GDM1 (cell line): ENCODE measurements around the gene DENND4C.
A peak's percentile ranks its signal among the peaks of the same experiment; 100 is the strongest.
"Not testable (repeated sequence)": the region's sequence is repeated elsewhere in the genome, so short reads cannot be mapped to it uniquely, and the experiment has no call there.

Source experiments
- DNase-seq: peaks from one replicate; lab custom pipeline; 2025; lab: John Stamatoyannopoulos, UW

The DENND4C gene

DNA sequence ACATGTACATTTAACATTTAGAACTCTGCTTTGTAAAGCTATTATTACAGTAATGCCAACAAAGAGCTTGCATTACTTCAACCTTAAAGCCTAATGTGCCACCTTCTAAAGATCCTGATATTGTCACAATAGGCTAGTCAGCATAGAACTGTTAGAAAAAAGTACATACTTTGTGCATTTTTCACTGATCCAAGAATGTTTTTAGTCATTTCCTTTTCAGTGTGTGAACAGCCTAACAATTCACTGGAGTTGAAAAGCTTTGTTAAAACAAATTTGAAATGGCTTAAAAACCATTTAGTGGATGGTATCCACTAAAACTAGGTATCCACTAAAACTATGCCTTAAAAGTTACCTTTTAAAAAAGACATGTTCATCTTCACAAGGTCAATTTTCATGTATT is 145.0 kb downstream of the DENND4C start:
- no peak for DNase-seq

DNA sequence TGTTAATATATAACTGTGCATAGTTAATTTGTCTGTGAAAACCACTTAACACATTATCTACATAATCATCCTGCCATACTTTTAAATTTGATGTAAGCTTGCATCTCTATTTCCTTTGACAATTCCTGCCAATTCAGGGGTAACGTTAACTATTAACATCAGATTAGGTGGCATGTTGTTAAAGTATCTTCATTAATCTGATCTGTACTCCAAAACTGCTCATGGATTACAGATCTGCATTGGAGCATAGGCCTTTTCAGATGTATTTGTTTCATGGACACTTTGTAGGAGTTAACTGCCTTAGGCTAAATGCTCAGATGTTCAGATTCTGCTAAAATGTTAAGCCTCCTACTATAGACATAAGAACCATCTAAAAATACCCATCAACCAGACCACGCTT is 146.4 kb downstream of the DENND4C start:
- DNase-seq, result no peak

GRCh38 chr9:19378164-19378563 is 147.7 kb downstream of the DENND4C start:
- DNase-seq, result no peak

- no peak for DNase-seq
Measured at GRCh38 chr9:19378647-19379046, 148.2 kb downstream of the DENND4C start.

- no peak for DNase-seq
Measured at GRCh38 chr9:19379283-19379682, 148.8 kb downstream of the DENND4C start.

- DNase-seq, result no peak
Measured at GRCh38 chr9:19379697-19380046, 149.2 kb downstream of the DENND4C start.

DNA sequence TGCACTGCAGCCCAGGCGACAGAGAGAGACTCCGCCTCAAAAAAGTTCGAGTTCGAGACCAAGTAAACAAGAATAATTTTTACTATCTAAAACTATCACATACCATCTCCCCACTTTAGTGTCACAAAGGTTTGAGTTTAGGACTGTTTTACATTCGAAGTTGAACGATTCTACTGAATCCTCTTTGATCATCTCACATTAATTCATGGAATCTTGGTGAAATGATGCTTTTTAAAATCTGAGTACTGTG is 150.3 kb downstream of the DENND4C start:
- DNase-seq, result no peak

DNA sequence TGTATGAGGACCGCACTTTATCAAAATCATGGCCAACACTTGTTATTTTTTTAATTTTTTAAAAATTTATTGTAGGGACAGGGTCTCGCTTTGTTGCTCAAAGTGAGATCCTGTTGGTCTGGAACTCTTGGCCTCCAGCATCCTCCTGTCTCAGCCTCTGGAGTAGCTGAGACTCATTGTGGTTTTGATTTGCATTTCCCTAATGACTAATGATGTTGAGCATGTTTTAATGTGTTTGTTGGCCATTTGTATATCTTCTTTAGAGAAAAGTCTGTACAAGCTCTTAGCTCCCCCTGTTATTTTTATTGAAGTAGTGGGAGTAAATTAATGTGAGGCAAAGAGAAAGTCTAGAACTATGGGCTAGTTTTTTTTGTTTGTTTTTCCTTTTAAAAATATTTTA is 151.2 kb downstream of the DENND4C start:
- no peak for DNase-seq

- DNase-seq, result not testable (repeated sequence)
Measured at GRCh38 chr9:19385212-19385611, 154.7 kb downstream of the DENND4C start.

DNA sequence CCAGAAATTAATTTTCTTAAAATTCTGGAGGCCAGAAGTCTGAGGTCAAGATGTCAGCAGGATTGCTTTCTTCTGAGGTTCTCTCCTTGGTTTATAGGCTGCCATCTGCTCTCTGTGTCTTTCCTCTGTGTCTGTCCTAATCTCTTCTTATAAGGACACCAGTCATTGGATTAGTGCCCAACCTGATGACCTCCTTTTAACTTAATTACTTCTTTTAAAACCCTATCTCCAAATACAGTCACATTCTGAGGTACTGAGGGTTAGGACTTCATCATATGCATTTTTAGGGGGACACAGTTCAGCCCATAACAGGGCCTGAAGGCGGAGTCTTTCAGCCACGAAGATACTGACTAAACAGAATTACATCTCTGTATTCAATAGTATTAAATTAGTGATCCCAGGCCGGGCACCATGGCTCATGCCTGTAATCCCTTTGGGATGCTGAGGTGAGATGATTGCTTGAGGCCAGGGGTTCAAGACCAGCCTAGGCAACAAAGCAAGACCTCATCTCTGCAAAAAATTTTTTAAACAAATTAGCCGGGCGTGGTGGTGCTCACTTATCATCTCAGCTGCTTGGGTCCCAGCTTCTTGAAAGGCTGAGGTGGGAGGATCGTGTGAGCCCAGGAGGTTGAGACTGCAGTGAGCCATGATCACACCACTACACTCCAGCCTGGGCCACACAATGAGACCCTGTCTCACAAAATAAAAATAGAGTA is 155.5 kb downstream of the DENND4C start:
- DNase-seq, result no peak

GRCh38 chr9:19386502-19387044 is 156.1 kb downstream of the DENND4C start:
- DNase-seq, result no peak

- DNase-seq, result no peak
Measured at GRCh38 chr9:19387317-19387716, 156.8 kb downstream of the DENND4C start.

DNA sequence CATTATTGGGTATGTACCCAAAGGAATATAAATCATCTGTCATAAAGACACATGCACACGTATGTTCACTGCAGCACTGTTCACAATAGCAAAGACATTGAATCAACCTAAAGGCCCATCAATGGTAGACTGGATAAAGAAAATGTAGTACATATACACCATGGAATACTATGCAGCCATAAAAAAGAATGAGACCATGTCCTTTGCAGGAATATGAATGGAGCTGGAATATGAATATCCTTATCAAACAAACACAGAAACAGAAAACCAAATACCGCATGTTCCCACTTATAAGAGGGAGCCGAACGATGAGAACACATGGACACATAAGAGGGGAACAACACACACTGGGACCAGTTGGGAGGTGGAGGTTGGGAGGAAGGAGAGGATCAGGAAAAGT is 159.0 kb downstream of the DENND4C start:
- DNase-seq, result not testable (repeated sequence)

DNA sequence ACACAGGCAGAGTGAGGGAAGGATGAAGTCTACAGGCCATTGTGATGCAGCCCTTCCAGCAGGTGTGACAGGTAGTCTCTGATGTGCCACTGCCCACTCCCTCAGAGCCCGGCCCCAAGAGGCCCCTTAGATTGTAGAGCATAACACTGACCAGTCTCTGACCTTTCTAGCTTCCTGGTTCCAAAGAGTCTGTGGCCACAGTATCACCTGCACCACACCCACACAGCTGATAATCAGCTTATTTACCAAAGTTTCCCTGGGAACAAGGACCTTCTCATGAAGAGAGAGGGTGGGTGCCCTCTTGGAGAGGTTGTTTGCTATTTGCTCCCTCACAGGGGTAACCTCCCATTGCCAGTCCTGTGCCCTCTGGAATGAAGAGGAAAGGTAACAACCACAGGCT is 167.4 kb downstream of the DENND4C start:
- DNase-seq, result no peak

DNA sequence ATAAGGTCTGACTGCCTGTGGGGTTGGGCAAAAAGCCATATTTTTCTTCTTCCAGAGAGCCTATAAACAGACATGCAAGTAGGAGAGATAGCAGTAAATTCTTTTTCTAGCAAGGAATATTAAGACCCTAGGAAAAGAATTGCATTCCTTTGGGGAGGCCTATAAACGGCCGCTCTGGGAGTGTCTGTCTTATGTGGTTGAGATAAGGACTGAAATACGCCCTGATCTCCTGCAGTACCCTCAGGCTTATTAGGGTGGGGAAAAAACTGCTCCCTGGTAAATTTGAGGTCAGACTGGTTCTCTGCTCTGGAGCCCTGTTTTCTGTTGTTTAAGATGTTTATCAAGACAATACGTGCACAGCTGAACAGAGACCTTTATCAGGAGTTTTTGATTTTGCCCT is 172.7 kb downstream of the DENND4C start:
- DNase-seq, result not testable (repeated sequence)

- no peak for DNase-seq
Measured at GRCh38 chr9:19404283-19405075, 174.0 kb downstream of the DENND4C start.

- DNase-seq, result no peak
Measured at GRCh38 chr9:19405771-19406170, 175.3 kb downstream of the DENND4C start.

DNA sequence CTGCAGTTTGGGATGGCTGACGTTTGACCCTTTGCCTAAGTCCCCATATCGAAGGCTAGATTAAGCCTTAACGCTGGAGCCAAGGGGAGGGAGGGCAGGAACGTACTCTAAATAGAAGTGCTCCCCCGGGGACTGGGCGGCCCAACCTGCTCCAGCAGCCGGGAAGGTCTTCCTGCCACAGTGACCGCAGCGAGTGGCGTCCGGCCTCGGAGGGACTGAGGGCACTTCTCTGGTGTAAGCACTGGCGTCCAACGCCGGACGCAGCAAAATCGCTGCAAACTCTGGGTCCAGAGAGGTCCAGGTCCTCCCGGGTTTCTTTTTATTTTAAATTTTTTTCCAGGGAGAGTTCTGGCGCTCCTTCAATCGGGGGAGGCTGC is 177.8 kb downstream of the DENND4C start:
- no peak for DNase-seq

- DNase-seq, result peak; percentile 72
Measured at GRCh38 chr9:19408693-19409400, 178.4 kb downstream of the DENND4C start, which contains the start of gene ACER2. Gene ACER2, plus strand, starts transcription at chr9:19409009. Its CDS starts 76 bp downstream, at chr9:19409085.

GRCh38 chr9:19409401-19410194 is 179.1 kb downstream of the DENND4C start:
- no peak for DNase-seq

DNA sequence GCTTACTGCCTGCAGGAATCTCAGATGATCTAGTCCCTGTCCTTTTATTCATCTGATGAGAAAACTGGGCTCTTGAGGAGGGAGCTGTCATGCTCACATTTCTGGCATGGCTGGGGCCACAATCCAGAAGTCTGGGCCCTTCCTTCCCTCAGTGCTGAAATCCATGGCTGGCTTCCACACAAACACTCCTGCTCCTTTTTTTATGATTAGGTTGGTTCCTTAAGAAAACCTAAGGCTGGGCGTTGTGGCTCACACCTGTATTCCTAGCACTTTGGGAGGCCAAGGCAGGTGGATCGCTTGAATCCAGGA is 179.7 kb downstream of the DENND4C start:
- DNase-seq, result no peak

DNA sequence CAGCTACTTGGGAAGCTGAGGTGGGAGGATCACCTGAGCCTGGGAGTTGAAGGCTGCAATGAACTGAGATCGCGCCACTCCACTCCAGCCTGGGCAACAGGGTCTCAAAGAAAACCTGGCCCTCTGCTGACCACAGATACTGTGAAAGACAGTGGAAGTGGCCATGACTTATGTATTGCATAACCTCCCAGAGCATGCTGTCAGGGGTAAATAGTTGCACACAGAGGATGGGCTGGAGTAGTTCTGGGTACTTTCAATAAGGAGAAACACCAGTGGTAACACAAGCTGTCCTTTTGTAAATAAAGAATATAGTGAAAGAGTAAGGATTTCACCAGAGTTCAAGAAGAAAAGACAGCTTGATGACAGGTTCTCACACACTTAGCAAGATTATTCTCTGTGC is 180.1 kb downstream of the DENND4C start:
- DNase-seq, result no peak
